Body of pancreas (tissue), 4 donors: ENCODE data around the gene ADAMTS4. TPM values are rescaled to one million over a fixed set of nuclear protein-coding genes. Genes with fewer than 3 reads are reported as not detected.

ENCODE experiments used
- ATAC-seq: fragments of 150-250 bp; one replicate; pipeline ENCODE4 v1.9.1; 2016
- DNase-seq, 4 donors: peaks; one replicate each; pipeline ENCODE4 v3.0.0-alpha.2; 2019
- H3K27ac ChIP-seq, 4 donors: fragments of 200-600 bp; sonication (generic); 1 replicate in 3 of 4; 2 replicates in 1 of 4; pipeline versions ENCODE4 v1.5.1 to v1.6.1; 2016 to 2019; ENCODE audit warnings: mild to moderate bottlenecking in 1 of 4, mixed read lengths in 1 of 4, moderate library complexity in 1 of 4
- H3K27me3 ChIP-seq, 2 donors: fragments of 200-600 bp; sonication (generic); one replicate each; pipeline ENCODE4 v1.6.0; 2016; ENCODE audit warnings: mild to moderate bottlenecking in 1 of 2
- H3K36me3 ChIP-seq, 2 donors: fragments of 200-600 bp; sonication (generic); replicated peaks in 1 of 2; 2 replicates each; pipeline ENCODE4 v1.5.1; 2016; ENCODE audit warnings: low read depth in 2 of 2; ENCODE audit not compliant: insufficient read depth in 1 of 2
- H3K4me1 ChIP-seq: fragments of 200-600 bp; sonication (generic); one replicate; pipeline ENCODE4 v1.6.0; 2016
- H3K4me3 ChIP-seq, 2 donors: fragments of 200-600 bp; sonication (generic); 1 replicate in 1 of 2; 2 replicates in 1 of 2; pipeline ENCODE4 v1.5.1; 2016 to 2019
- H3K9me3 ChIP-seq, 3 donors: fragments of 200-600 bp; sonication (generic); 1 replicate in 2 of 3; 2 replicates in 1 of 3; pipeline ENCODE4 v1.5.1; 2016
- POLR2A ChIP-seq, 3 donors: fragments of 450-650 bp; IDR thresholded peaks; one replicate each; pipeline ENCODE4 v1.6.1; 2016; ENCODE audit warnings: antibody characterized with exemption in 3 of 3, mild to moderate bottlenecking in 2 of 3
- WGBS, 2 donors: methylation state at CpG; one replicate each; pipeline ENCODE4 v1.1.5; 2017; 5-methylcytosine and 5-hydroxymethylcytosine counted together
- intact Hi-C: fragments of 100-400 bp; cut with DNase I; formaldehyde crosslinking; loops from one replicate; pipeline ENCODE4 v1.15.1; 2023
- total RNA-seq, 2 donors: library from RNA; depleted of rRNA; stranded (reverse); fragments of >200 nt; gene quantifications; one replicate each; pipeline ENCODE4 v1.1.0, GENCODE V29; 2016
- TF ChIP-seq, protein P1 (sequence below), 7 experiments: fragments of 450-650 bp in 4 of 7; fragments of 200-600 bp in 3 of 7; sonication (generic) in 3 of 7; IDR thresholded peaks; one replicate each; pipeline ENCODE4 v1.5.1; 2016 to 2019; ENCODE audit warnings: antibody characterized with exemption in 7 of 7

Gene ADAMTS4
- total RNA-seq, 2 donors from 2014 or later, result 6.7 to 7.9 TPM

DNA sequence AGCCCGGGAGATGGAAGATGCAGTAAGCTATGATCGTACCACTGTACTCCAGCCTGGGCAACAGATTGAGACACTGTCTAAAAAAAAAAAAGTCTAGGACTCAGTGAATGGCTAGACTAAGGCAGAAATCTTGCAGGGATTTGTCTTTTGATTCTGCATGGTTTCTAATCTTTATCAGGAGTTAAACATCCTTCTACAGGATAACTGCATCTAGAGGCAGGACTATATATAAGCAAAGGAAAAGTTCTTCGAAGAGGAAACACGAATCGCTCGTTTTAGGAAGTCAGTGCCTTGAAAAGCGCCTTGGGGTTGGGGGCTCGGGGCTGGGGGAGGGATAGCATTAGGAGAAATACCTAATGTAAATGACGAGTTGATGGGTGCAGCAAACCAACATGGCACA, 45.7 kb downstream of the ADAMTS4 start:
- ATAC-seq (peak; percentile 3), DNase-seq (no peak)
- intact Hi-C loops, result no loop called here
- Histone ChIP-seq H3K4me1 (peaks cover 19% of the 10 kb centered on the region), H3K27me3 (no peaks in the 10 kb centered on the region), H3K9me3 (no peaks in the 10 kb centered on the region), H3K36me3 (peaks cover 0 to 6% of the 10 kb centered on the region in 2 donors), H3K27ac (peak overlapping the region in 3 of 4 donors; percentile 94 to 98 (median 96)), H3K4me3 (peak overlapping the region in 1 of 2 donors; percentile 38)
- TF ChIP-seq, protein P1, sequence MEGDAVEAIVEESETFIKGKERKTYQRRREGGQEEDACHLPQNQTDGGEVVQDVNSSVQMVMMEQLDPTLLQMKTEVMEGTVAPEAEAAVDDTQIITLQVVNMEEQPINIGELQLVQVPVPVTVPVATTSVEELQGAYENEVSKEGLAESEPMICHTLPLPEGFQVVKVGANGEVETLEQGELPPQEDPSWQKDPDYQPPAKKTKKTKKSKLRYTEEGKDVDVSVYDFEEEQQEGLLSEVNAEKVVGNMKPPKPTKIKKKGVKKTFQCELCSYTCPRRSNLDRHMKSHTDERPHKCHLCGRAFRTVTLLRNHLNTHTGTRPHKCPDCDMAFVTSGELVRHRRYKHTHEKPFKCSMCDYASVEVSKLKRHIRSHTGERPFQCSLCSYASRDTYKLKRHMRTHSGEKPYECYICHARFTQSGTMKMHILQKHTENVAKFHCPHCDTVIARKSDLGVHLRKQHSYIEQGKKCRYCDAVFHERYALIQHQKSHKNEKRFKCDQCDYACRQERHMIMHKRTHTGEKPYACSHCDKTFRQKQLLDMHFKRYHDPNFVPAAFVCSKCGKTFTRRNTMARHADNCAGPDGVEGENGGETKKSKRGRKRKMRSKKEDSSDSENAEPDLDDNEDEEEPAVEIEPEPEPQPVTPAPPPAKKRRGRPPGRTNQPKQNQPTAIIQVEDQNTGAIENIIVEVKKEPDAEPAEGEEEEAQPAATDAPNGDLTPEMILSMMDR (IDR thresholded peaks at IDR 0.05), result no peak
- TF ChIP-seq POLR2A (IDR thresholded peaks at IDR 0.05), result no peak
- WGBS, 2 donors, result 20 to 26% methylated on average over 9 of the region's 9 CpGs

DNA sequence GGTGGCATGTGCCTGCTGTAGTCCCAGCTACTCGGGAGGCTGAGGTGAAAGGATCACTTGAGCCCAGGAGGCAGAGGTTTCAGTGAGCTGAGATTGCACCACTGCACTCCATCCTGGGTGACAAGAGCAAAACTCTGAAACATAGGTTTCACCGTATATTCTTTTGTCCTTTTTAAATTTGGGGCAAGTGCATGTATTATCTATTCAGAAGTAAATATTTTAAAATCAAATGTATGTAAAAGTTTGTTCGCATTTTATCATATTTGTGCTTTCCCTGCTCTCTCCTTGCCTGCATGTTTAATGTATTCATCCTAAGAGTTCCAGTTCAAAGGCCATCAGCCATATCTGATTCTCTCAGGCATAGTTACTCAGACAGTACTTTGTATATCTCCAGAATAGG, 53.0 kb downstream of the ADAMTS4 start:
- 71 to 75% methylated on average over 3 of the region's 3 CpGs for WGBS, 2 donors
- ATAC-seq (no peak), DNase-seq (no peak)
- Histone ChIP-seq H3K4me3 (no peak overlapping the region), H3K4me1 (no peaks in the 10 kb centered on the region), H3K9me3 (no peaks in the 10 kb centered on the region), H3K36me3 (no peaks in the 10 kb centered on the region), H3K27me3 (no peaks in the 10 kb centered on the region), H3K27ac (no peak overlapping the region)
- no peak for TF ChIP-seq POLR2A (IDR thresholded peaks at IDR 0.05)
- TF ChIP-seq, protein P1 (IDR thresholded peaks at IDR 0.05), result no peak
- intact Hi-C loops, result no loop called here

DNA sequence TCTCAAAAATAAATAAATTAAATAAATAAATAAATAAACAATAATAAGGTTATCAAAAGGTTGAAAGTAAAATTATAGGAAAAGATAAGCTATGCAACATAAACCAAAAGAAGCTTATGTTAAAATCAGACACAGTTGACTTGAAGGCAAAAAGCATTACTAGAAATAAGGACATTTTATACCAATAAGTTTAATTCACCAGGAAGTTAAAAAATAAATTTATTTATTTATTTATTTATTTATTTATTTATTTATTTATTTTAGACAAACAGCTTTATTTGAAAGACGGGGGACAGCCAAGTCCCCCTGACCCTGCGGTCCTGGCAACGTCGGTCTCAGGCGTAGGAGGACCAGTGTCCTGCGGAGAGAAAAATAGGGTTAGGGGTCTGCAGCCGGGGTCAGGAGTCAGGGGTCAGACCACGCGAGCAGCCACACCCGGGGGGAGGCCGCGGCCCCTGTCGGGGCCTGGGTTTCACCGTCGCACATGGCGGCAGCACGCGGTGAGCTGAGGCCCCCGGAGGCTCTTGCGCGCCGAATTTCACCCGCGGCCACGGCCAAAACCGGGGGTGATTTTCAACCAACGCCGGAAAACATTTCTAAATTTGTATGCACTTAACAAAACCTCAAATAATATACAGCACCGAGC, 58.0 kb downstream of the ADAMTS4 start:
- no peaks in the 10 kb centered on the region for H3K9me3 ChIP-seq
- no peaks in the 10 kb centered on the region for H3K36me3 ChIP-seq
- no peak for DNase-seq
- 91 to 94% methylated on average over 22 to 29 of the region's 29 CpGs for WGBS, 2 donors
- H3K27ac ChIP-seq, result no peak overlapping the region
- ATAC-seq, result no peak
- no peaks in the 10 kb centered on the region for H3K4me1 ChIP-seq
- intact Hi-C loops, result no loop called here
- H3K4me3 ChIP-seq, result no peak overlapping the region
- H3K27me3 ChIP-seq, result no peaks in the 10 kb centered on the region
- TF ChIP-seq POLR2A (IDR thresholded peaks at IDR 0.05), result no peak
- TF ChIP-seq, protein P1 (IDR thresholded peaks at IDR 0.05), result no peak

DNA sequence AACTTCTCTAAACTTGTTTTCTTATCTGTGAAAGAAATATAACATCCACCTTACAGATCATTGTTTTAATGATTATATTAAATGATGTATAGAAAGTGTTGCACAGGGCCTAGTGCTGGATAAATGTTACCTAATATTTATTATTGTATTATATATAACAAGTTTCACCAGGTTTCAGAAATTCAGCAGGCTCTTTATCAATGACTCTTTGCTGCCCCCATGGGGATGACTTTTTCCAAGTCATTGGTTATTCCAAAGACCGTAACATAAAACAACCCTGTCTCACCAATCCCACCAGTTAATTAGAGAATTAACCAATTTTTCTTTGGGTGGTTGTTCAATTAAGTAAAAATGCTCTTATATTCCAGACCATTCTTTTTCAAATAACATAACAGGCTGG, 59.1 kb downstream of the ADAMTS4 start:
- TF ChIP-seq, protein P1 (IDR thresholded peaks at IDR 0.05), result peak in 6 of 7 experiments; percentile 32 to 67 (median 55)
- TF ChIP-seq POLR2A (IDR thresholded peaks at IDR 0.05), result no peak
- Histone ChIP-seq H3K27ac (no peak overlapping the region), H3K36me3 (no peaks in the 10 kb centered on the region), H3K4me1 (peaks cover 1% of the 10 kb centered on the region), H3K27me3 (no peaks in the 10 kb centered on the region), H3K9me3 (no peaks in the 10 kb centered on the region), H3K4me3 (no peak overlapping the region)
- 14 to 16% methylated on average over 1 of the region's 1 CpG for WGBS, 2 donors
- DNase-seq, result peak; percentile 52 to 71 (median 68)
- peak; percentile 83 for ATAC-seq
- intact Hi-C loops, result no loop called here

DNA sequence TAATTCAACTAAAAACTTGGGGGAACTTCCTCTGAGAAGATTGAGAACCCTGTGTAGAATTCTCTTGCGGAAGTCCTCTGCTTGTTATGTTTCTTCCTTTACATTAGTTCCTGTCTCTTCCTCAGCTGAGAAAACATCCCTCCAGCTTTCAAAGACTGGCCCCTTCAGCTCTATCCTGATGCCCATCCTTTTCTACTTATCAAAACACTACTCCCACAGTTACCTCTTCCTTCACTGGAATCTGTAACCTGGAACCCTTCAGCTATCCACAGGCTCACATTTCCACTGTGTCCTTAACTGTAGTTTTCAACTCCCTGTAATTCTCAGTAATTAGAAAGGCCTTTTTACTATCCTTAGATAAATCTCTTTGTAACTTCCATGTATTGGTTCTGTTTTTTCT, 60.4 kb downstream of the ADAMTS4 start:
- intact Hi-C loops, result no loop called here
- H3K4me1 ChIP-seq, result peaks cover 15% of the 10 kb centered on the region
- no peak for DNase-seq
- ATAC-seq, result no peak
- no peaks in the 10 kb centered on the region for H3K9me3 ChIP-seq
- H3K27me3 ChIP-seq, result no peaks in the 10 kb centered on the region
- no peak overlapping the region for H3K27ac ChIP-seq
- 64 to 90% methylated on average over 1 of the region's 1 CpG for WGBS, 2 donors
- H3K4me3 ChIP-seq, result no peak overlapping the region
- H3K36me3 ChIP-seq, result no peaks in the 10 kb centered on the region
- TF ChIP-seq, protein P1 (IDR thresholded peaks at IDR 0.05), result no peak
- TF ChIP-seq POLR2A (IDR thresholded peaks at IDR 0.05), result no peak
